Stimulated activated CD4-positive, alpha-beta T cell treated with anti-CD3 and anti-CD28 coated beads, TNF-alpha, amount 100 ng/mL, for 24 hours (primary cell): ENCODE measurements around the gene POMGNT1.
"Not testable (repeated sequence)": the region's sequence is repeated elsewhere in the genome, so short reads cannot be mapped to it uniquely, and the experiment has no call there.

ENCODE experiments used
- DNase-seq, 3 experiments: peaks; one replicate each; pipeline ENCODE4 v3.0.0-alpha.2; 2020; ENCODE audit warnings: low read depth in 3 of 3

POMGNT1 gene

DNA sequence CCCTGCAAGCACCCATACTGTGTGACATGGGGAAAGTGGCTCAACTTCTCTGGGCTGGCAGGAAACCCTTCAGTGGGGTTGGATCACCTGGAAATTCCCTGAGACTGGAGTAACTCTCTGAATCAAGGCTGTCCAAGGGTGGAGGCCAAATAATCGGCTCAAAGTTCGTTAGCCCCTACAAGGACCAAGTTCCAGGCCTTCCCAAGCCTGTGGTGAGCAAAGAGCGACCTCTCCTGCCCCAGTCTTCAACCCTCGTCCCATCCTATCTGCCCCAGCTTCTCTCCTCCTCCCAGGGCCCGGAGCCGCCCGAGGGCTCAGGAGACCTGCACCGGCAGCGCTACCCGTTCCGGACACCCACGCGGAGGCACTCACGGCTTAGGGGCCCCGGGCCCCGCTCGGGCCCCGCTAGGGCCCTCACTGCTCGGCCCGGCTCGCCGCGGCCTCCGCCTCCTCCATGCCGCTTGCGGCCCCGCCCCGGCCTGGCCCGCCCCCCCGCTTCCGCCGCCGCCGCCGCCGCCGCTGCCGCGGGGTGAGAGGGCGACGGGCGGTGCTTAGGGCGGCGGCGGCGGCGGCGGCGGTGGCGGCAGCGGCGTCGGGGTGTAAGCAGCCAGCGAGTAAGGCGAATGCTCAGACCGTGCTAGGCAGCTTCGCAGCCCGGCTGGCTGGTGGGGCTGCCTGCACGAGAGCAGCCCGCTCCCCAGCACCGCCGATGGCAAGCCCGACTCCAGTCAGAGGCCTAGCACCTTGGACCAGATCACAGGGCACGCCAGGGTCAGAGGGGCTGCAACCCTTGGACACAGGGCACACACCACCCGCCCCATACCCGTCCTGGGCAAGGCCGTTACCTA, at the start of gene POMGNT1:
Gene POMGNT1 (minus strand): TSS at position 471 of the 848 bp plus-strand sequence. CDS start 613 bp downstream, outside the sequence.
- DNase-seq, result peak; percentile 43 to 74 (median 51)

DNA sequence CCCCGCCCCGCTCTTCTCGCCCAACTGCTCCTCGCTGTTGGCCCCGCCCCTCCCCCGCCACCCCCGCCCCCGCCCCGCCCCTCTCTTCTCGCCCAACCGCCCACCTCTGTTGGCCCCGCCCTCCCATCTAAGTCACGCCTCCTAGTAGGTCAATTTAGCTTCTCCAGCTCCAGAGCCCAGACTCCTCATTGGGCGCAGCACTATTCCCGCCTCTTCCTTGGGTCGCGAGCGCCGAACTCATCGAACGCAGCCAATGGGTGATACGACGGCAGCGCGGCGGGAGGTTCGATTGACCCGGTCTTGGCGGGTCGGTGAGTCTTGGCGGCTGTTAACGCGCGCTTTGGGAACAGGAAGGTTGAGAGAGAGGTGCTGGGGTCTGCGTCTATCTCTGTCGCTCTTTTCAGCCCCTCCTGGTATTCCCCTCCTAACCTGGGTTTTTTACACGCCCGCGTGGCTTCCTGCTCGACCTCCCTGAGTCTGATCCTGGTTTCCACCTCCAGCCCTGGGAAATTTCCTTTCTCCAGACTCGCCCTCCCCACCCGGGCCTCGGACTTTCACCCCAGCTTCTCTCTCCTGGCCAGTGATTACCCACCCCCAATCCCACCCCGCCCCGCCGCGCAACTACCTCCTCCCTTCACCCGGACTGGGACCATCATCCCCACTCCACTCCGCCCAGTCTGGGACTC, 49.3 kb upstream of the POMGNT1 start, which contains the start of gene RAD54L:
Gene RAD54L (plus strand): TSS at position 328 of the 686 bp plus-strand sequence. CDS start 643 bp downstream, outside the sequence.
- DNase-seq, result peak; percentile 92 to 98 (median 95)

DNA sequence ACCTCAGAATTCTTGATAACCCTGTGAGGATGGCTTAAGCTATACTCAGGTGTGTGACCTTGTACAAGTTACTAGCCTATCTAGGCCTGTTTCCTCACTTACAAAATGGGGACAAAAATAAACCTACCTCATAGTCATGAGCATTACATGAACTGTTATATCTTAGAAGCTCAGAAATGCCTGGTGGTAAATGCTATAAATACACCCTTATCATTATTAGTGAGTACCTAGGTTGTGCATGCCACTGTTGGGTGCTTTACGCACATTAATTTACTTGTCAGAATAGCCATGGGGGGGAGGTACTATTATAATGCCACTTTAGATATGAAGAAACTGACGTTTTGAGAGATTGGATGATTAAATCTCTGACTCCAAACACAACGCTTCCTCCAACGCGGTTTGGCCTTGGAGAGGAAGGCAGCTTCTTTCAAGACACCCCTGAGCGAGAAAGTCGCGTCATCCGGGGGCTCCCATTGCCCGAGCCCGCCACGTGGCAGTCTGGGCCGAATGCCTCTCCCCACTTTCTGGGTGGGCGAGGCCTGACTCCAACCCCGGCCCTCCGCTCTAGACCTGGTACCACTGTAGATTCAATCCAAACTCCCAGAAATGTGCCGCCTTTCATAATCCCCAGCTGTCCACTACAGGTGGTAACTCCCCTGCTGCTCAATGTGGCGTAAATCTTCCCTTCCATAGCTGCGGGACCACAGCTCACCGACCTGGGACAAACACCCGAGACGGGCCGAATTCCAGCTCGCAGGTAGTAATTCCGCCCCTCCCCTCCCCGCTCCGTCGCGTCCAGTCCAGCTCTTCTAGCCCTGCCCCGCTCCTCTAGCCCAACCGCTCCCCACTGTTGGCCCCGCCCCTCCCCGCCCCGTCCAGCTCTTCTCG, 48.6 kb upstream of the POMGNT1 start:
- peak; percentile 28 to 63 (median 40) for DNase-seq

DNA sequence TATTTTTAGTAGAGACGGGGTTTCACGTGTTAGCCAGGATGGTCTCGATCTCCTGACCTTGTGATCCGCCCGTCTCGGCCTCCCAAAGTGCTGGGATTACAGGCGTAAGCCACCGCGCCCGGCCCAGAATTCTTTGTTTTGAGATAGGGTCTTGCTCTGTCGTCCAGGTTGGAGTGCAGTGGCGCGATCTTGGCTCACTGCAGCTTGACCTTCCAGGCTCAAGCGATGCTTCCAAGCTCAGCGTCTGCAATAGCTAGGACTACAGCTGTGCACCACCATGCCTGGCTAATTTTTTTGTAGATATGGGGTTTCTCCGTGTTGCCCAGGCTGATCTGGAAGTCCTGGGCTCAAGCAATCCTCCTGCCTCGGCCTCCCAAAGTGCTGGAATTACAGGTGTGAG, 47.9 kb upstream of the POMGNT1 start:
- DNase-seq, result not testable (repeated sequence)

DNA sequence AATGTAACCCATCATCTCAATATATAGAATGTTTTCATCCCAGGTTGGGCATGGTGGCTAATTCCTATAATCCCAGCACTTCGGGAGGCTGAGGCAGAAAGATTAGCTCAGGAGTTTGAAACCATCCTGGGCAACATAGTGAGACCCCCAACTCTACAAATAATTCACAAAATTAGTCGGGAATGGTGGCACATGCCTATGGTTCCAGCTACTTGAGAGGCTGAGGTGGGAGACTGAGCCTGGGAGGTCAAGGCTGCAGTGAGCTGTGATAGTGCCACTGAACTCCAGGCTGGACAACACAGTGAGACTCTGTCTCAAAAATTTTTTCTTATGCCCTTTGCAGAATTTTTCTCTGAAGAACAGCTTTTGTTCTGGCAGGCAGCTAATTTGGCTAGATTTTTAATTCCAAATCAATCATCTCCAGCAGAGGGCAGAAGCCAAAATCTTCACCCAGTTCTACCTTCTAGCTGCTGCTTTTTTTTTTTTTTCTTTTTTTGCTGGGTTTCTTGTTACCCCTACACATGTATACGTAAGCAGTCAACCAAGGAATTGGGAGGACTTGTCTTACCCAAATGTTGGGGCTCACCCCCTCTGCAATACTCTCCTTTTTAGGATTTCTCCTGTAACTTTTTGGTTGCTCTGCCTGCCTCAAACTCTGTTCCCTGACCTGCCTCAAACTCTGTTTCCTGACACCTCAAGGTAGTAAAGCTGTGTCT, 46.6 kb upstream of the POMGNT1 start:
- no peak for DNase-seq

DNA sequence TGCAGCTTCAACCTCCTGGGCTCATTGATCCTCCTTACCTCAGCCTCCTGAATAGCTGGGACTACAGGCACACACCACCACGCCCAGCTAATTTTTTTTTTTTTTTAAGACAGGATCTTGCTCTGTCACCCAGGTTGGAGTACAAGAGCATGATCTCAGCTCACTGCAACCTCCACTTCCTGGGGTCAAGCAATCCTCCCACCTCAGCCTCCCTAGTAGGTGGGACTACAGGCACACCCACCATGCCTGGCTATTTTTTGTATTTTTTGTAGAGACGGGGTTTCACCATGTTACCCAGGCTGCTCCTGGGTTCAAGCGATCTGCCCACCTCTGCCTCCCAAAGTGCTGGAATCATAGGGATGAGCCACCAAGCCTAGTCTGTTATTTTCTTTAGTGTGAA, 45.6 kb upstream of the POMGNT1 start:
- not testable (repeated sequence) for DNase-seq

DNA sequence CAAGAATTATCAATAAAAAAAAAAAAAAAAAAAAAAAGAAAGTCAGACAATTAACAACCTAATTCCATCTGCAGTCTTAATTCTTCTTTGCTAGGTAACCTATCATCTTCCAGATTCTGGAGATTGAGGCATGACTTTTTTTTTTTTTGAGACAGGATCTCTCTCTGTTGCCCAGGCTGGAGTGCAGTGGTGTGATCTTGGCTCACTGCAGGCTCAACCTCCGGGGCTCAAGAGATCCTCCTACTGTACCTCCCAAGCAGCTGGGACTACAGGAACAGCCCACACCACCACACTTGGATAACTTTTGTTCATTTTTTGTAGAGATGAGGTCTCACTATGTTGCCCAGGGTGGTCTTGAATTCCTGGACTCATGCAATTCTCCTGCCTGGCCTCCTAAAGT, 44.7 kb upstream of the POMGNT1 start:
- DNase-seq, result no peak

DNA sequence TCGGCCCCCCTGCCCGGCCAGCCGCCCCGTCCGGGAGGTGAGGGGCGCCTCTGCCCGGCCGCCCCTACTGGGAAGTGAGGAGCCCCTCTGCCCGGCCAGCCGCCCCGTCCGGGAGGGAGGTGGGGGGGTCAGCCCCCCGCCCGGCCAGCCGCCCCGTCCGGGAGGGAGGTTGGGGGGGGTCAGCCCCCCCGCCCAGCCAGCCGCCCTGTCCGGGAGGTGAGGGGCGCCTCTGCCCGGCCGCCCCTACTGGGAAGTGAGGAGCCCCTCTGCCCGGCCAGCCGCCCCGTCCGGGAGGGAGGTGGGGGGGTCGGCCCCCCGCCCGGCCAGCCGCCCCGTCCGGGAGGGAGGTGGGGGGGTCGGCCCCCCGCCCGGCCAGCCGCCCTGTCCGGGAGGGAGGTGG, 43.5 kb upstream of the POMGNT1 start:
- not testable (repeated sequence) for DNase-seq

DNA sequence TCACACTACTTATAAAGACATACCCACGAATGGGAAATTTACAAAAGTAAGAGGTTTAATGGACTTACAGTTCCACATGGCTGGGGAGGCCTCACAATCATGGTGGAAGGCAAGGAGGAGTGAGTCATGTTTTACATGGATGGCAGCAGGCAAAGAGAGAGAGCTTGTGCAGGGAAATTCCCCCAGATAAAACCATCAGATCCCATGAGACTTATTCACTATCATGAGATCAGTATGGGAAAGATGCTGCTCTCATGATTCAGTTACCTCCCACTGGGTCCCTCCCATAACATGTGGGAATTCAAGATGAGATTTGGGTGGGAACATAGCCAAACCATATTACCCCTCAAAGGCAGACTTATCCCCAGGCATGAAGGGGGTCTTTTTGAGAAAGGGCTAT, 40.6 kb upstream of the POMGNT1 start:
- not testable (repeated sequence) for DNase-seq

DNA sequence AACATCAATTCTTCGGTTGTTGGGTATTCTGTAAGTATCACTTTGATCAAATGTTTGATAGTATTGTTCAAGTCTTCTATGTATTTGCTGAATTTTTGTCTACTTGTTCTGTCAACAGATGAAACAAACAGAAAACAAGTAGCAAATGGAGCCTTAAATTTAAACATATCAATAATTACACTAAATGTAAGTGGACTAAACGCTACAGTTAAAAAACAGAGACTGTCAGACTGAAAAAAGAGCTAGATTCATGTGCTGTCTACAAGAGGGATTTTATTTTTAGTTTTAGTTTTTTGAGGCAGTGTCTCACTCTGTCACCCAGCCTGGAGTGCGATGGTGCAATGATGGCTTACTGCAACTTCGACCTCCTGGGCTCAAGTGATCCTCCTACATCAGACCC, 38.6 kb upstream of the POMGNT1 start:
- DNase-seq, result no peak

DNA sequence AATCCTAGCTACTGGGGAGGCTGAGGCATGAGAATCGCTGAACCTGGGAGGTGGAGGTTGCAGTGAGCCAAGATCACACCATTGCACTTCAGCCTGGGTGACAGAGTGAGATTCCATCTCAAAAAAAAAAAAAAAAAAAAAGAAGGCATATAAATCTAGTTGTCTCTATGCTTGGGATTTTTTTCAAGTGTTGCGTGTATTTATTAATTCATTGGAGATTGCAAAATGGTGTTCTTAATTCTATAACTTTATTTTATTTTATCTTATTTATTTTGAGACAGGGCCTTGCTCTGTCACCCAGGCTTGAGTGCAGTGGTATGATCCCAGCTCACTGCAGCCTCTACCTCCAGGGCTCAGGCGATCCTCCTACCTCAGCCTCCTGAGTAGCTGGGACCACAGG, 33.0 kb upstream of the POMGNT1 start:
- not testable (repeated sequence) for DNase-seq

DNA sequence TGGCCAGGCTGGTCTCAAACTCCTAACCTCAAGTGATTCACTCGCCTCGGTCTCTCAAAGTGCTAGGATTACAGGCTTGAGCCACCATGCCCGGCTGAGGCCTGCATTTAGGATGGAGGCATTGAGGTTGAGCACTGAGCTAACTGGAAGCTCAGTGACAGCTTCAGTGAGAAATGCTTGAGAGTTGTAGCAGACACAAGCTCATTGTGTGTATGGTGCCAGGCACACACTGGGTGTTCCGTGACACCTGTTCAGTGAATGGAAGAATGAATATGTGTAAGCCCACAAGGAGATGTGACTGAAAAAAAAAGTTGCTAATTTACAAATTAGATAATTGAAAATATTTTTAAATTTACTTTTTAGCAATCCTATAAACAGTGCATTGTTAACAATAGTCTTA, 26.7 kb upstream of the POMGNT1 start:
- DNase-seq, result no peak

DNA sequence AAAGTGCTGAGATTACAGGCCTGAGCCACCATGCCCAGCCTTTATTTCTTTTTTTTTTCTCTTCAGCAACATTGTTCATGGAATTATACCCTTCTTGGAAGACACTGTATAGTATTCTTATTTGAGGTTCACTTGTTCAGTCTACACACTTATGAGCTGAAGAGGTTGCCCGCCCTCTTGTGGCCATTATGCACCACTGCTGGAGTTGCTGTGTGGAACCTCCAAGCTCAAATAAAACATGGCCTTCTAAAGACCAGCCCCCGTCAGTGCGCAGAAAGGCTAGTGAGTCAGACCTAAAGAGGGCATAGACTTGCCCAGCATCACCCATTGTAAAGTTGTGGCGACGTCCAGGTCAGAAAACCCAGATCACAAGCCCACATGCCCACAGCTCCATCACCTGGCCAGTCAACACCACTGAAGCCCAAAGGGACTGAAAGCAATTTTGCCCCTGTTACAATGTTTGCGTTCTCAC, 25.3 kb upstream of the POMGNT1 start:
- DNase-seq, result peak; percentile 37 to 59 (median 38)

DNA sequence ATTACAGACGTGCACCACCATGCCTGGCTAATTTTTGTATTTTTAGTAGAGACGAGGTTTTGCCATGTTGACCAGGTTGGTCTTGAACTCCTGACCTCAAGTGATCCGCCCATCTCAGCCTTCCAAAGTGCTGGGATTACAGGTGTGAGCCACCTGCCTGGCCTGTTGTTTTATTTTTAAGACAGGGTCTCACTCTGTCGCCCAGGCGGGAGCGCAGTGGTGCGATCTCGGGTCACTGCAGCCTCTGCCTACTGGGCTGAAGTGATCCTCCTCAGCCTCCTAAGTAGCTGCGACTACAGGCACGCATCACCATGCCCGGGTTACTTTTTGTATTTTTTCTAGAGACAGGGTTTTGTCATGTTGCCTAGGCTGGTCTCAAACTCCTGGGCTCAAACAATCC, 24.8 kb upstream of the POMGNT1 start:
- DNase-seq, result not testable (repeated sequence)

DNA sequence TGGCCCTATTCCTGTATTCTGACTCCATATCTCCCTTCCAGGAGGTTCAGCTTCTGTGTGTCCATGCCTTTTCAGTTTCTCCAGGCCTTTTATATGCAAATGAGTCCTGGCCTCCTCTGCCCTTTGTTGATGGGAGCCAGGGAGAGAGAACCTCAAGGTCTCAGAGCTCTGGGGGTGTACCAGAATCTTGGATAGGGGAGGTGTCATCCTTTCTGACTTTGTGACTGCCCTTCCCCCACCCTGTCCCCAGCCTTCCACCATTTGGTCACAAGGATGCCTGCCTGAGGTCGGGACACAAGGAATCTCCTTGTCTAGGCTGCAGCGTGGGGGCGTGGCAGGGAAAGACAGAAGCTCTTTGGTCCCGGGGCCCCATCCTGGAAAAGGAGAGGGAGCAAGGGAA, 23.5 kb upstream of the POMGNT1 start:
- no peak for DNase-seq

DNA sequence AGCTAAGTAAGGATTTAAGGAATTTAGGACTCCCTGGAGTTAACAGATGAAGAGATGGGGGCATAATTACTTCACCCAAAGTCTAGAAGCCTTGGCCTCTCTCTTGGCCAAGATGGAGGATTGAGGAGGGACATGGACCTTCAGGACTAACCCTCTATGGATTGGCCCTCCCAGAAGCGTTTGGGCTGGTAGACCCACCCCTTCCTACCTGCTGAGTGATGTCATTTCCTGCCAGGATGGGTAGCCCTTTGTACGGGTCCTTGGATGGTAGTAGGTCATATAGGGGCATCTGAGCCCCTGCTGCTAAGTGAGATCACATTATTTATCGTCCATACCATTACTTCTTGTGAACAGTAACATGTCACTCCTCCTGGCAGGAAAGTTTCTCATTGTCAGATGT, 22.6 kb upstream of the POMGNT1 start:
- DNase-seq, result no peak

DNA sequence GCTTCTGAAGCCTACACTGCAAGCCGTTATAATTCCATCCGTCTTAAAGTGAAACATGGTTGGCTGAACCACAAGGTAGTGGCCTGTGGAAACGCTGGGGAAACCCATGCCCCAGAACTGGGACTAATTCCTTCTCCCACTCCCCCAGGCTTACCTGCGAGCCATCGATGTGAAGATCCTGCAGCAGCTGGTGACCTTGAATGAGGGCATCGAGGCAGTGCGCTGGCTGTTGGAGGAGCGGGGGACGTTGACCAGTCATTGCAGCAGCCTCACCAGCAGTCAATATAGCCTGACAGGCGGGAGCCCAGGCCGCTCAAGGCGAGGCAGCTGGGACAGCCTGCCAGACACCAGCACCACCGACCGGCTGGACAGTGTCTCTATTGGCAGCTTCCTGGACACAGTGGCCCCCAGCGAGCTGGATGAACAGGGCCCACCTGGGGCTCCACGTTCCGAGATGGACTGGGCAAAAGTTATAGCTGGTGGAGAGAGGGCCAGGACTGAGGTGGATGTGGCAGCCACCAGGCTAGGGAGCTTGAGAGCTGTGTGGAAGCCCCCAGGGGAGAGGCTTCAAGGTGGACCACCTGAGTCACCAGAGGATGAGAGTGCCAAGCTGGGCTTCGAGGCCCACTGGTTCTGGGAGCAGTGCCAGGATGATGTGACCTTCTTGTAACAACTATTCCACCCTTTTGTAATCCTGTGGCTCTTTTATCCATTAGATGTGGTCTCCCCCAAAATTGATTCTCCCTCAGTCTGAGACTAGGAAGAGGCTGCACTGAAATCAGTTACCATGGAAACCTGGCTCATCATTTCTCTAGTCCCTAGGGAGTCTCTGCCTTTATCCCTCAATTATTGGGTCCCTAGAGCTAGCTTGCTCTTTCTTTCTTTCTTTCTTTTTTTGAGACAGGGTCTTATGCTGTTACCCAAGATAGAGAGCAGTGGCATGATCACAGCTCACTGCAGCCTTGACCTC, 21.6 kb upstream of the POMGNT1 start:
- no peak for DNase-seq

DNA sequence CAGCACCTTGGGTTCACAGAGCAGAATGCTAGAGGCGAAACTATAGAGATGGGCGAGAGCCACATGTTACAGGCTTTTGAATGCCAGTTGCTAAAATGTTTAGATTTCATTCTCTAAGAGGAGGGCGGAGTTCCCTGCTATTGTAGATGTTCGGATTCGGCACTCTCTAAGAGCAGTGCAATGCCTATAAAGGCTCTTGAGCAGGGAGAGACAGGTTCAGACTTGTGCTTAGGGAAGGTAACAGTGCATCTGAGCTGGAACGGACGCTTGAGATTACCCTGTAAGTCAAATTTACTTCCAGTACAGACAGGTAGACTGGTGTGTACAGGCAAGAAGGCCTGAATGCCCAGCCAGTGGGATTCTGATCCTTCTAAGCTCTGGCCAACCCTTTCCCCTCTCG, 20.2 kb upstream of the POMGNT1 start:
- no peak for DNase-seq

DNA sequence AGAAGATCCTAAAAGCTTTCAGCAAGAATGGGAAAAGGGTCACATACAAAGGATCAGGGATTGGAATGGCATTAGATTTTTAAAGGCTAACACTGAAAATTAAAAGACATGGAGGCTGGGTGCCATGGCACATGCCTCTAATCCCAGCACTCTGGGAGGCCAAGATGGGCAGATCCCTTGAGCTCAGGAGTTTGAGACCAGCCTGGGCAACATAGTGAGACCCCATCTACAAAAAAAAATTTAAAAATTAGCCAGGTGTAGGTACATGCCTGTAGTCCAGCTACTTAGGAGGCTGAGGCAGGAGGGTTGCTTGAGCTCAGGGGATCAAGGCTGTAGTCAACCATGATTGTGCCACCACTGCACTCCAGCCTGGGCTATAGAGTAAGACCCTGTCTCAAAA, 17.3 kb upstream of the POMGNT1 start:
- no peak for DNase-seq

DNA sequence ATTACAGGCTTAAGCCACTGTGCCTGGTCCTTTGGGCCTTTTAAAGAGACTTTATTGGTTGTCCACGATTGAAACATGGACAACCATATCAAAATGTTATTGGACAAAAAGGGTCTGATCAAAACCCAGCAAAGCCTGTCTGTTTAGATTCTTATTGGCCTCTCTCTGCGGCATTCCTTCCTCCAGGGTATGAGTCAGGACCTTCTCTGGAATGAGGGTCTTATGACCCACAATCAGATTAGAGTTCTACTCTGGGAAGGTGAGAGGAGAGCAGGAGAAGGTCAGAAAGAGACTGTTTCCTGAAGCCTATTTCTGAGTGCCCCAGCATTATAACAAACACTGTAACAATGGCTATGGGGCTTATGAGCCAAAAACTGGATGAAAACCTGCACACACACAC, 12.8 kb upstream of the POMGNT1 start:
- DNase-seq, result no peak
